Ramos (cell line): ENCODE measurements around the gene TRIM44.
"Not testable (repeated sequence)": the region's sequence is repeated elsewhere in the genome, so short reads cannot be mapped to it uniquely, and the experiment has no call there.

Experiments used
- in situ Hi-C: fragments of 300-500 bp; cut with MboI; formaldehyde crosslinking; loops from one replicate; pipeline ENCODE4 v1.14.3; 2022; ENCODE audit warnings: low sequenced_read_pairs; ENCODE audit not compliant: unreplicated experiment

TRIM44 gene

DNA sequence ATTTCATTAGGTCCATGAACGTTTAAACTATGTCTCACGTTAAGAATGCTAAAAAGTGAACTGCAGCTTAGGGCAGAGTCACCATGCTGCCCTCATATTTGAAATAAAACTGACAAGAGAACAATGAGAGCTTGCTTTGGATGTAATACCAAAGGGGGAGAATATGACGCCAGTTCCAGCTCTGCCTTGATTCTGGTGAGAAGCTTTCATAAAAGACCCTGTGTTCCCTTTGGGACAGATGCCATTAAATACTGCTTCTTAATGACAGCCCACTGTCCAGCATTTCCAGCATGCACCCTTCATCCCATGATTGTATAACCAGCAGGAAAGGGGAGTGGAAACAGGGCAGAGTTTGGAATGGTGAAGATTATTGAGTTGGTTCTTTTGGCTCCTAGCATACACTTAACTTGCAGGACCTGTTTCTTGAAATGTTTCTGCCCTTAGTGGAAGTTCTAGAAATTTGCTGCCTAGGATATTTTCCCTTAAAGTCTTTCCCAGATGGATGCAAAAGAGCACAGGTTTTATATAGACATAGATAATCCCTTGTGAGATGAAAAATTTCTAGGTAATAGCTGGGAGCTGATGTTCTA, 142.0 kb downstream of the TRIM44 start:
- in situ Hi-C loops, result no loop called here

GRCh38 chr11:35809561-35809960, 147.0 kb downstream of the TRIM44 start:
- in situ Hi-C loops, result no loop called here

DNA sequence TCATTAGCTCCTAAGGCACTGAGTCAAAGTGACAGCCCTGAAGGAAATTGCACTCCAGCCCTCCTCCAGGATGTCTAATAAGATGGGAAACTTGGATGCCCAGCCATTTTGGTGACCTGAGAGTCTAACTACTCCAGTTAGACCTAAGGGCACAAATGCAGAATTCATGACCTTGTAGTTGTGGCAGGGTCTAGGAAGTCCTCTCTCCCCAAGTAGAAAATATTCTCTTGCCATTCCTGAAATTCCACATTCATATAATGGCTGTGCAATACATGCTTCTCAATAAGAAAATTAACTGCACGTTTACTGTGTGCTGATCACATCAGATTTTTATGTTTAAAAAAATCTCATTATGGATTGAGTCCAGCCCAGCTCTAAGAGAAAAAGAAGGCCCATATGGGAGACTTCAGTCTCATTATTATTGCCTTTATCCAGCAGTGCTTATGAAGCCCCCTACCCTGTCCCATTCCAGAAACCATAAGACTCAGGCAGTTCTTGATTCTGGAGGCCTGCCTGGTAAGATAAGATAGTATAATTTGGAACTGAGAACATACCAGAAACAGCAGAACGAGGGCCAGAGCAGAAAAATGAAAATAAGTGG, 147.6 kb downstream of the TRIM44 start:
- in situ Hi-C loops, result no loop called here

GRCh38 chr11:35811783-35812182, 149.2 kb downstream of the TRIM44 start:
- in situ Hi-C loops, result no loop called here

- in situ Hi-C loops, result no loop called here
Observed at GRCh38 chr11:35812828-35813227, 150.3 kb downstream of the TRIM44 start.

GRCh38 chr11:35814081-35814695, 151.6 kb downstream of the TRIM44 start:
- in situ Hi-C loops, result no loop called here

- in situ Hi-C loops, result no loop called here
Observed at GRCh38 chr11:35814720-35815305, 152.2 kb downstream of the TRIM44 start.

GRCh38 chr11:35815556-35816315, 153.2 kb downstream of the TRIM44 start:
- in situ Hi-C loops, result no loop called here

GRCh38 chr11:35820614-35821013, 158.0 kb downstream of the TRIM44 start:
- in situ Hi-C loops, result no loop called here

DNA sequence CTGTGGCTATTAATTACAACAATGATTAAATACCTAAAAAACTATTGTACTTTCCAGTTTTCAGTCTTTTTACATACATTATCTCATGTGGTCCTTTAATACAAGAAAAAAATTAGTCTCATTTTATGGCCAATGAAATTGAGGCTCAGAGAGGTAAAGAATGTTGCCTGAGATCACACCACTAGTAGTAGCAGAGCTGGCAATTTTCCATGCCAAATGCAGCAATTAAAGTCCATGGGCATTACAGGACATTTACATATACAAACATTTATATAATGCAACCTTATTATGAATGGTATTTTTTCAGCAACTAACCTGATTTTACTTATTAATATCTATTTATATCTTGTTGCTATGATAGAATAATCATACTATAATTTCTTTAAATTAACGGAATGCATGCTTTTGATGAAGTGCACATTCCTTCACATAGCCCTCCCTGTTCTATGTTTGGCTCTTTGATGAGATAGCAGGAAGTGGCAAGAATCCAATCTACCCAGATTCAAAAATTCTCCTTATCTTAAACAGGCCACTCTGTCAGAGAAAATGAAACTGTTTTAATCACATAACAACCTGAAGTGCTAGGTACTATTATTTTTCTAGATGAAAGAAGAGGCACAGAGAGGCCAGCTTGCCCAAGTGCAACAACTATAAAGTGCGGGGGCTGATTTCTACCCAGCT, 160.4 kb downstream of the TRIM44 start:
- in situ Hi-C loops, result no loop called here

DNA sequence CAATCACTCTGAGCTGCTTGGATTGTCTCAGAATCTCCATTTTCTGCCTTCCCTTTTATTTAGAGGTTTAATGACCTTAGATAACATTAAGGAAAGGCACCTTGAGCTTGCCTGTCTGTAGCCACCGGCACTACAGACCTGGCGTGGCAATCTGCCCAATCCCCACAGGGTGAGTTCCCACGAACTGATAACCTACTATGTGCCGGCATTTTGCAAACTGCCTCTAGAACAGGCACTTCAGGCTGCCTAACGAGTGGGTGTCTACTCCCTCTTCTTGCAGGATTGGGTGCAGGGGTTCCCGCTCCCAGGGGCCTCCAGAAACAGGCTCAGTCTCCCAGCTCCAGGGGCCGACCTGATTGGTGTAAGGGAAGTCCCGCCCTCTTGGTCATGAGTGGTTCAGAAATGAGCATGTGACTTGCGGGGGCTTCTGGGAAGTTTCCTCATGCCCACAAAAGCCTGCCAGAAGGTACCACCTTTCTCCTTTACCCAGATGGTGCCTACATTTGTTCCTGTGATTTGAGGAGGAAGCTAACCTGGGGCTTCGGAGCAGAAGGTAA, 161.2 kb downstream of the TRIM44 start:
- in situ Hi-C loops, result no loop called here

- in situ Hi-C loops, result no loop called here
Observed at GRCh38 chr11:35825386-35825785, 162.8 kb downstream of the TRIM44 start.

DNA sequence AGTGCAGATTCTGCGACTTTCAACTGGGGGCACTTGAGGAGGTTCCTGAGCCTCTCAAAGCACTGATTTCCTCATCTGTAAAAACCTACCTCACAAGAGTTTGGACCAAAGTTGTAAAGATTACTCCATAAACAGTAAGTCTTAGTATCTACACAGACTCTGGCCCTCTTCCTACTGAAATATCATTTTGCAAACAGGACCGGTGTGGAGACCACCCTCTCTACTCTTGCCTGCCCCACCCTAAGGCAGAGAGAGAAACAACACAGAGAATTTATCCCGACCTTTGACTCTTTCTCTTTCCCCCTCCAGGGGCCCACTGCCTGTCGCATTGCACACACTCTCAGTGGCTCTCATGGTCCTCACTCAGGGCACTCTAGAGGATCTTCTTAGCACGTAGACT, 163.4 kb downstream of the TRIM44 start:
- in situ Hi-C loops, result no loop called here

- in situ Hi-C loops, result no loop called here
Observed at GRCh38 chr11:35826949-35827348, 164.4 kb downstream of the TRIM44 start.

- in situ Hi-C loops, result no loop called here
Observed at GRCh38 chr11:35836205-35836604, 173.6 kb downstream of the TRIM44 start.

DNA sequence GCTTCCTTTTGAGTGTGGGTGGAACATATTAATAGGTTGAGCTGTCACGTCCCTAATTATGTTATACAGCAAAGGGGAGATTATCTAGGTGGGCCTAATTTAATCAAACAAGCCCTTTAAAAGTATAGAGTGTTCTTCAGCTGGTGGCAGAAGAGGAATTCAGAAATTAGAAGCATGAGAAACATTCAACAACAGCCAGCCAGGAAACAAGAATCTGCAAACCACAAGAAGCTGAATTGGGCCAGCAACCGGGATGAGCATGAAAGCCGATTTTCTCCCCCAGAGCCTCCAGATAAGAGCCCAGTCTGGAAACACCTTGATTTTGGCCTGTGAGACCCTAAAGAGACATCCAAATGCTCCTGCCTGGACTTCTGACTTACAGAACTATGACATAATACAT, 175.5 kb downstream of the TRIM44 start:
- in situ Hi-C loops, result no loop called here

DNA sequence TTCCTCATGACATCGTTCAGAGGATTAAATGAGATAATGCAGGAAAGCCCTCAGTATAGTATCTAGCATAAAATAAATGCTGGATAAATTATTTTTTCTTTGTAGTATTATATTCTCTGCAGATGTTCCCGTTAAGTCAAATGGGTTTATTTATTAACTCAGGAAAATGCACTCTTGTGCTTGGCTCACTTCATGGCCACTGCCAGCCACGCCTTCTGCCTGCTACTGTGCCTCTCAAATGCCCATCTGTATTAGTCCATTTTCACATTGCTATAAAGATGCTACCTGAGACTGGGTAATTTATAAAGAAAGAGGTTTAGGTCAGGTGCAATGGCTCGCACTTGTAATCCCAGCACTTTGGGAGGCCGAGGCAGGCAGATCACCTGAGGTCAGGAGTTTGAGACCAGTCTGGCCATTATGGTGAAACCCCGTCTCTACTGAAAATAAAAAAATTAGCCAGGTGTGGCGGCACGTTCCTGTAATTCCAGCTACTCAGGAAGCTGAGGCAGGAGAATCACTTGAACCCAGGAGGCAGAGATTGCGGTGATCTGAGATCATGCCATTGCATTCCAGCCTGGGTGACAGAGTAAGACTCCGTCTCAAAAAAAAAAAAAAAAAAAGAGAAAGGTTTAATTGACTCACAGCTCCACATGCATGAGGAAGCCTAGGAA, 176.3 kb downstream of the TRIM44 start:
- in situ Hi-C loops, result not testable (repeated sequence)

DNA sequence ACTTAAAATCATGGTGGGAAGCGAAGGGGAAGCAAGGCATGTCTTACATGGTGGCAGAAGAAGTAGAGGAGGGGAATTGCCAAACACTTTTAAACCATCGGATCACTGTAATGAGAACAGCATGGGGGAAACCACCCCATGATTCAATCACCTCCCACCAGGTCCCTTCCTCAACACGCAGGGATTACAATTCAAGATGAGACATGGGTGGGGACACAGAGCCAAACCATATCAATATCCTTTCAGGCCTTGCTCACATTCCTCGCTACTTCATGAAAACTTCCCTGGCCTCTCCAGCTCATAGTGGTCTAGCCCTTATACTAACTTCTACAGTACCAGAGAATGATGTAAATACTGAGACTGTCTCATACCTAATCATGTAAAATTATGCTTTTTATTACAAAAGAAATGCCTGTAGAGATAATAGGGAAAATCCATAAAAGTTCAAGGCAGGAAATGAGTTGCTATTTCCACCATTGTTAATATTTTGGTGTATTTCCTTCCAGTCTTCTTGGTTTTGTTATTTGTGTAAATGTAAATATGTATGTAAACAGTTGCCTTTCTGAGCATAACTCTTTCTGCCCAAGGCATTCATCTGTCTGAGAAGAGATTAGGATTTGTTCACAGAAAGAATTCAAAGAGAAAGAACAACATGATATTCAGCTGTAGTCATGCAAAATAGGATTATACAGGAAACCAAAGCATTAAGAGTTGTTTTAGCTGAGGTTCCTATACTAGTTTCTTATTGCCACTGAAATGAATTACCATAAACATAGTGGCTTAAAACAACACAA, 177.0 kb downstream of the TRIM44 start:
- in situ Hi-C loops, result no loop called here

- in situ Hi-C loops, result no loop called here
Observed at GRCh38 chr11:35841733-35842132, 179.2 kb downstream of the TRIM44 start.
